ENCODE measurements around the gene CCDC180. TPM values are rescaled to one million over a fixed set of nuclear protein-coding genes. Genes with fewer than 3 reads are reported as not detected.
"Not testable (repeated sequence)": the region's sequence is repeated elsewhere in the genome, so short reads cannot be mapped to it uniquely, and the experiment has no call there.

The CCDC180 gene
- total RNA-seq (1 to 10 TPM; 1.6 to 3.2 TPM), polyA plus RNA-seq (0.38 TPM)

GRCh38 chr9:97307500-97308163 is at the start of gene CCDC180:
CCDC180 (plus strand) TSS chr9:97307659; CDS start chr9:97308064, 405 bp downstream.
- Mint-ChIP-seq H3K27ac (no peak within 1 kb of the TSS), H3K4me1 (no peaks in the 10 kb centered on the region), H3K36me3 (peaks cover 0 to 23% (median 6%) of the 10 kb centered on the region in 3 donors), H3K27me3 (peaks cover 0 to 11% of the 10 kb centered on the region in 2 donors), H3K9me3 (peaks cover 0 to 12% (median 9%) of the 10 kb centered on the region in 5 donors), H3K4me3 (no peak within 1 kb of the TSS)
- ChIA-PET CTCF (no interaction called here), POLR2A (no interaction called here)
- Histone ChIP-seq H3K36me3 (ENCODE audit: insufficient read depth, low read length) (no peaks in the 10 kb centered on the region), H3K27ac (ENCODE audit: low read depth, low read length) (no peak within 1 kb of the TSS), H3K4me3 (ENCODE audit: low read length) (no peak within 1 kb of the TSS), H3K27me3 (ENCODE audit: insufficient read depth, low read length, poor library complexity, severe bottlenecking) (no peaks in the 10 kb centered on the region), H3K9me3 (ENCODE audit: low read length) (no peaks in the 10 kb centered on the region), H3K4me1 (ENCODE audit: insufficient read depth, low read length) (no peaks in the 10 kb centered on the region)
- no peak for DNase-seq

DNA sequence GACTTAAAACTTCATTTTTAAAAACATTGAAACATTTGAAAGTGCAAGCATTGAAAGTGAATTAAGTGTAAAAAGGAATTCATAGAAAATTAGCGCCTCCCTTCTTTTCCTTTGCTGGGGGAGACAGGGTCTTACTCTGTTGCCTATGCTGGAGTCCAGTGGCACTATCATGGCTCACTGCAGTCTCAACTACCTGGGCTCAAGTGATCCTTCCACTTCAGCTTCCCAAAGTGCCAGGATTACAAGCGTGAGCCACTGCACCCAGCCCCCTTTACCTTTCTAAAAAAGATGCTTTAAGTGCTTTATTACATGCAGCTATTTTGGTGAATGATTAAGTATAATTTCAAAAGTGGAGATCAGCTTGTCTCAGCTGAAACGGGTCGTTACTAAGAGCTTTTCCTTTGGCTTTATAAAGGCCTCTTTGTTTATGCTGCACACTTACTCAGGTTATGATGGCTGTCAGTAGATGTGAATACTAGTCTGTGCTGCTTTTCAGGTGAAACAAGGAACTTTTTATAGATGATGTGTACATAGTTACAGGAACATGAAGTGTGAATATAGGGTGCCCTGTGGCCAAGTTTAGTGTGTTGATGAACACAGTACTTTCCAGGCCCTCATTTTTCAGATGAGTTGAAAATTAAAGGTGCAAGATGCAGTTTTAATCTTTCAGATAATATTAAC is 47.5 kb upstream of the CCDC180 start:
- H3K4me3 ChIP-seq (ENCODE audit: low read length); DNase-seq; H3K27ac ChIP-seq (ENCODE audit: low read depth, low read length); H3K4me3 Mint-ChIP-seq; H3K9me3 Mint-ChIP-seq; H3K27me3 Mint-ChIP-seq; H3K36me3 Mint-ChIP-seq; H3K27me3 ChIP-seq (ENCODE audit: insufficient read depth, low read length, poor library complexity, severe bottlenecking); H3K4me1 Mint-ChIP-seq; H3K9me3 ChIP-seq (ENCODE audit: low read length); H3K36me3 ChIP-seq (ENCODE audit: insufficient read depth, low read length); CTCF ChIA-PET; POLR2A ChIA-PET; H3K4me1 ChIP-seq (ENCODE audit: insufficient read depth, low read length): not testable (repeated sequence)
- peak overlapping the region in 1 of 8 donors; percentile 47 for H3K27ac Mint-ChIP-seq

DNA sequence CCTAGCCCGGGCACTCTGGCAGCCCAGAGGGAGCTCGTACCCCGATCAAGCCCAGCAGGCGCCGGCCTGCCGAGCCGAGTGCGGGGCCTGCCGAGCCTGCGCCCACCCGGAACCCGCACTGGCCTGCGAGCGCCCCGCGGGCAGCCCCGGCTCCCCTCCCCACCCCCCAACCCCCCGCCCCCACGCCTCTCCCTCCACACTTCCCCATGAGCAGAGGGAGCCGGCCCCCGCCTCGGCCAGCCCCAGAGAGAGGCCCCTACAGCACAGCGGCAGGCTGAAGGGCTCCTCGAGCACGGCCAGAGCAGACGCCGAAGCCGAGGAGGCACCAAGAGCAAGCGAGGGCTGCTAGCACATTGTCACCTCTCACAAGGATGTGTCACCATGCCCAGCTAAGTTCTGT is 36.2 kb upstream of the CCDC180 start:
- peaks cover 0 to 11% (median 9%) of the 10 kb centered on the region in 3 donors for H3K4me1 Mint-ChIP-seq
- CTCF ChIA-PET, result no interaction called here
- H3K27ac ChIP-seq (ENCODE audit: low read depth, low read length), result no peak overlapping the region
- H3K36me3 Mint-ChIP-seq, result peaks cover 0 to 8% (median 2%) of the 10 kb centered on the region in 3 donors
- no peak overlapping the region for H3K4me3 Mint-ChIP-seq
- H3K36me3 ChIP-seq (ENCODE audit: insufficient read depth, low read length), result no peaks in the 10 kb centered on the region
- no peak overlapping the region for H3K27ac Mint-ChIP-seq
- H3K27me3 ChIP-seq (ENCODE audit: insufficient read depth, low read length, poor library complexity, severe bottlenecking), result no peaks in the 10 kb centered on the region
- no peak overlapping the region for H3K4me3 ChIP-seq (ENCODE audit: low read length)
- no peaks in the 10 kb centered on the region for H3K9me3 ChIP-seq (ENCODE audit: low read length)
- POLR2A ChIA-PET, result no interaction called here
- DNase-seq, result no peak
- no peaks in the 10 kb centered on the region for H3K9me3 Mint-ChIP-seq
- no peaks in the 10 kb centered on the region for H3K27me3 Mint-ChIP-seq
- H3K4me1 ChIP-seq (ENCODE audit: insufficient read depth, low read length), result no peaks in the 10 kb centered on the region

GRCh38 chr9:97272072-97272471 is 35.4 kb upstream of the CCDC180 start:
- peaks cover 5 to 14% (median 6%) of the 10 kb centered on the region in 3 donors for H3K36me3 Mint-ChIP-seq
- ChIA-PET CTCF (no interaction called here), POLR2A (no interaction called here)
- H3K4me3 Mint-ChIP-seq, result no peak overlapping the region
- H3K27ac Mint-ChIP-seq, result no peak overlapping the region
- no peak for DNase-seq
- H3K27me3 Mint-ChIP-seq, result no peaks in the 10 kb centered on the region
- Histone ChIP-seq H3K36me3 (ENCODE audit: insufficient read depth, low read length) (no peaks in the 10 kb centered on the region), H3K9me3 (ENCODE audit: low read length) (no peaks in the 10 kb centered on the region), H3K4me3 (ENCODE audit: low read length) (no peak overlapping the region), H3K4me1 (ENCODE audit: insufficient read depth, low read length) (no peaks in the 10 kb centered on the region), H3K27me3 (ENCODE audit: insufficient read depth, low read length, poor library complexity, severe bottlenecking) (no peaks in the 10 kb centered on the region), H3K27ac (ENCODE audit: low read depth, low read length) (no peak overlapping the region)
- H3K9me3 Mint-ChIP-seq, result no peaks in the 10 kb centered on the region
- peaks cover 0 to 11% (median 9%) of the 10 kb centered on the region in 3 donors for H3K4me1 Mint-ChIP-seq

- no peaks in the 10 kb centered on the region for H3K27me3 ChIP-seq (ENCODE audit: insufficient read depth, low read length, poor library complexity, severe bottlenecking)
- H3K4me3 Mint-ChIP-seq, result no peak overlapping the region
- POLR2A ChIA-PET, result no interaction called here
These were observed 31.1 kb upstream of the CCDC180 start for GRCh38 chr9:97276310-97276852.

DNA sequence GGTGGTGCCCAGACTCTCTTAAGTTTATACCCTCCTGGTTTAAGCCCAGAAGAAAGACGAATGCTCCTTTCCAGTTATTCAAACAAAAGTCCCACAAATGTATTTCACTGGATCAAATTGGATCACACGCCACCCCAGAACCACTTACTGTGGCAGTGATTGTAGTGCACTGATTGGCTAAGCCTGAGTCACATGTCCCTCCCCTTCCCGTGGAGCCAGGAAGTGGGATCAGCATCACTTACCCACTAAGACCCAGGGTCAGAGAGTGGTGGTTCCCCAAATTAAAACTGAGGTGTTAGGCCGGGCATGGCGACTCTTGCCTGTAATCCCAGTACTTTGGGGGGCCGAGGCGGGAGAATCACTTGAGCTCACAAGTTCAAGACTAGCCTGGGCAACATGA is 29.5 kb upstream of the CCDC180 start:
- CTCF ChIA-PET, result no interaction called here
- H3K27ac Mint-ChIP-seq, result peak overlapping the region in 1 of 8 donors; percentile 19
- H3K9me3 ChIP-seq (ENCODE audit: low read length), result no peaks in the 10 kb centered on the region
- POLR2A ChIA-PET, result no interaction called here
- no peaks in the 10 kb centered on the region for H3K9me3 Mint-ChIP-seq
- H3K36me3 ChIP-seq (ENCODE audit: insufficient read depth, low read length), result peaks cover 29% of the 10 kb centered on the region
- H3K4me1 ChIP-seq (ENCODE audit: insufficient read depth, low read length), result no peaks in the 10 kb centered on the region
- H3K4me1 Mint-ChIP-seq, result no peaks in the 10 kb centered on the region
- no peaks in the 10 kb centered on the region for H3K27me3 Mint-ChIP-seq
- H3K4me3 Mint-ChIP-seq, result no peak overlapping the region
- no peak overlapping the region for H3K4me3 ChIP-seq (ENCODE audit: low read length)
- no peak for DNase-seq
- no peak overlapping the region for H3K27ac ChIP-seq (ENCODE audit: low read depth, low read length)
- no peaks in the 10 kb centered on the region for H3K27me3 ChIP-seq (ENCODE audit: insufficient read depth, low read length, poor library complexity, severe bottlenecking)
- H3K36me3 Mint-ChIP-seq, result peaks cover 23 to 65% (median 34%) of the 10 kb centered on the region in 3 donors

More at GRCh38 chr9:97276310-97276852, 31.1 kb upstream of the CCDC180 start:
- H3K36me3 ChIP-seq (ENCODE audit: insufficient read depth, low read length), result peaks cover 26% of the 10 kb centered on the region
- Mint-ChIP-seq H3K4me1 (peaks cover 0 to 5% (median 0%) of the 10 kb centered on the region in 3 donors), H3K9me3 (no peaks in the 10 kb centered on the region), H3K27ac (no peak overlapping the region), H3K27me3 (no peaks in the 10 kb centered on the region), H3K36me3 (peaks cover 10 to 52% (median 24%) of the 10 kb centered on the region in 3 donors)
- no peak for DNase-seq
- H3K27ac ChIP-seq (ENCODE audit: low read depth, low read length), result no peak overlapping the region
- CTCF ChIA-PET, result no interaction called here
- no peak overlapping the region for H3K4me3 ChIP-seq (ENCODE audit: low read length)
- no peaks in the 10 kb centered on the region for H3K9me3 ChIP-seq (ENCODE audit: low read length)
- H3K4me1 ChIP-seq (ENCODE audit: insufficient read depth, low read length), result no peaks in the 10 kb centered on the region

DNA sequence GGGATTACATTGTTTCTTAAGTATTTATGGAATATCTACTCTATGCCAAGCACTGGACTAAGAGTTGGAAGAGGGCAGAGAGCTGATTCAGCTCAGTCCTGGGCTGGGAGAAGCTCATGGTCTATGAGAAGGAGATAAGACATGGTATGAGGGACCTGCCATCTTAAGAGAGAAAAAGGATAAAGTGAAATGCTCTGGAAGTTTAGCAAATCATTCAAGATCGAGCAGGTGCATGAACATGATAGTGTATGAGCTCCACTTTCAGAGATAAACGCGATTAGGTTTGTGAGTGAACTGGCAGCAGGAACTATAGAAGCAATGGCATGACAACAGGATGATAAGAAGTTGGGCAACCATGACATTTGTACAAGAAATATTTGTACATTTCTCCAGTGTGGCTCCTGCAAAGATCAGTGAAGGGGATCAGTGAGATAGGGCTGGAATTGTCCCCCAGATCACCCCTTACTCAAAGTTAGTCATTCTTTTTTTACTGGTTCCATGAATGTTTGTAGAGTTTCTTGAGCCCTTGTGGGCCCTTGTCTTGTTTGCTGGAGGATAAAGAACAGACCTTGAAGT is 26.6 kb upstream of the CCDC180 start:
- H3K36me3 Mint-ChIP-seq, result peaks cover 43 to 82% (median 47%) of the 10 kb centered on the region in 3 donors
- POLR2A ChIA-PET, result no interaction called here

GRCh38 chr9:97283768-97284167 is 23.7 kb upstream of the CCDC180 start:
- Mint-ChIP-seq H3K36me3 (peaks cover 53 to 83% (median 60%) of the 10 kb centered on the region in 3 donors), H3K4me3 (no peak overlapping the region), H3K27me3 (no peaks in the 10 kb centered on the region), H3K9me3 (peaks cover 0 to 4% (median 0%) of the 10 kb centered on the region in 5 donors), H3K4me1 (no peaks in the 10 kb centered on the region), H3K27ac (peak overlapping the region in 1 of 8 donors; percentile 18)
- Histone ChIP-seq H3K4me1 (ENCODE audit: insufficient read depth, low read length) (no peaks in the 10 kb centered on the region), H3K36me3 (ENCODE audit: insufficient read depth, low read length) (peaks cover 29% of the 10 kb centered on the region), H3K27ac (ENCODE audit: low read depth, low read length) (no peak overlapping the region), H3K9me3 (ENCODE audit: low read length) (no peaks in the 10 kb centered on the region), H3K27me3 (ENCODE audit: insufficient read depth, low read length, poor library complexity, severe bottlenecking) (no peaks in the 10 kb centered on the region), H3K4me3 (ENCODE audit: low read length) (no peak overlapping the region)
- DNase-seq, result no peak
- ChIA-PET POLR2A (no interaction called here), CTCF (no interaction called here)

More for the DNA sequence above, 26.6 kb upstream of the CCDC180 start:
- no peak overlapping the region for H3K27ac ChIP-seq (ENCODE audit: low read depth, low read length)
- CTCF ChIA-PET, result no interaction called here
- peaks cover 29% of the 10 kb centered on the region for H3K36me3 ChIP-seq (ENCODE audit: insufficient read depth, low read length)
- no peak for DNase-seq
- Mint-ChIP-seq H3K4me1 (no peaks in the 10 kb centered on the region), H3K27ac (no peak overlapping the region), H3K27me3 (no peaks in the 10 kb centered on the region), H3K4me3 (no peak overlapping the region), H3K9me3 (no peaks in the 10 kb centered on the region)
- no peaks in the 10 kb centered on the region for H3K4me1 ChIP-seq (ENCODE audit: insufficient read depth, low read length)
- H3K27me3 ChIP-seq (ENCODE audit: insufficient read depth, low read length, poor library complexity, severe bottlenecking), result no peaks in the 10 kb centered on the region
- no peak overlapping the region for H3K4me3 ChIP-seq (ENCODE audit: low read length)
- no peaks in the 10 kb centered on the region for H3K9me3 ChIP-seq (ENCODE audit: low read length)

Data from CD8-positive, alpha-beta memory T cell (primary cell).